NOMO-1 (cell line): ENCODE data around the gene GABRG3.

Experiments used
- DNase-seq, 2 experiments: peaks; one replicate each; lab custom pipeline; 2025; ENCODE audit not compliant: unreplicated experiment in 2 of 2; lab: John Stamatoyannopoulos, UW

Gene GABRG3

GRCh38 chr15:27382361-27383025 lies 411.5 kb downstream of the GABRG3 start:
- DNase-seq: no peak

GRCh38 chr15:27383726-27384125 lies 412.7 kb downstream of the GABRG3 start:
- no peak for DNase-seq

- no peak for DNase-seq
Measured at GRCh38 chr15:27392163-27392562, 421.2 kb downstream of the GABRG3 start.

GRCh38 chr15:27396521-27396920 lies 425.5 kb downstream of the GABRG3 start:
- DNase-seq: no peak

- DNase-seq: no peak
Measured at GRCh38 chr15:27396996-27397395, 426.0 kb downstream of the GABRG3 start.

- no peak for DNase-seq
Measured at GRCh38 chr15:27398631-27399161, 427.7 kb downstream of the GABRG3 start.

- DNase-seq: no peak
Measured at GRCh38 chr15:27399241-27399640, 428.3 kb downstream of the GABRG3 start.

GRCh38 chr15:27401471-27401870 lies 430.5 kb downstream of the GABRG3 start:
- DNase-seq: no peak

GRCh38 chr15:27408428-27408827 lies 437.4 kb downstream of the GABRG3 start:
- DNase-seq: no peak

- DNase-seq: no peak
Measured at GRCh38 chr15:27410996-27411605, 440.1 kb downstream of the GABRG3 start.

GRCh38 chr15:27412415-27412814 lies 441.4 kb downstream of the GABRG3 start:
- no peak for DNase-seq

GRCh38 chr15:27414168-27414870 lies 443.3 kb downstream of the GABRG3 start:
- no peak for DNase-seq

GRCh38 chr15:27418726-27419125 lies 447.7 kb downstream of the GABRG3 start:
- DNase-seq: no peak

GRCh38 chr15:27422997-27423396 lies 452.0 kb downstream of the GABRG3 start:
- DNase-seq: no peak

GRCh38 chr15:27426805-27427204 lies 455.8 kb downstream of the GABRG3 start:
- DNase-seq: no peak

GRCh38 chr15:27427276-27427675 lies 456.3 kb downstream of the GABRG3 start:
- DNase-seq: no peak

- DNase-seq: no peak
Measured at GRCh38 chr15:27428151-27428550, 457.2 kb downstream of the GABRG3 start.

GRCh38 chr15:27429577-27429976 lies 458.6 kb downstream of the GABRG3 start:
- no peak for DNase-seq

GRCh38 chr15:27433604-27434003 lies 462.6 kb downstream of the GABRG3 start:
- no peak for DNase-seq

GRCh38 chr15:27438403-27439375 lies 467.7 kb downstream of the GABRG3 start:
- no peak for DNase-seq

GRCh38 chr15:27441120-27441519 lies 470.1 kb downstream of the GABRG3 start:
- DNase-seq: no peak
